HepG2 (cell line): ENCODE data around the gene ERBB4. TPM values are rescaled to one million over a fixed set of nuclear protein-coding genes. Genes with fewer than 3 reads are reported as not detected.

Source experiments
- ATAC-seq: fragments of 200-7000 bp; cut with Tn5 transposase; 3 replicates; pipeline ENCODE4 v1.9.1; 2020; ENCODE audit warnings: mild to moderate bottlenecking, moderate library complexity
- BruUV-seq: library from RNA; stranded (reverse); fragments of 400-500 nt; replicated peaks from 2 replicates; lab custom pipeline; 2021; lab: Mats Ljungman, UMichigan
- CTCF ChIA-PET: fragments of 300-600 bp; formaldehyde crosslinking; extraction: SDS; loops from one replicate; lab custom pipeline; 2021; ENCODE audit warnings: low total read pairs, inconsistent platforms, low intra/inter-chr PET ratio; lab: Yijun Ruan, JAX
- POLR2A ChIA-PET: fragments of 350-600 bp; sonication (Branson Sonifier 250); formaldehyde crosslinking; loops from one replicate; lab custom pipeline; 2020; ENCODE audit warnings: antibody characterized with exemption, inconsistent platforms; lab: Yijun Ruan, JAX
- DNase-seq: peaks from one replicate; pipeline ENCODE4 v3.0.0-alpha.2; 2015; ENCODE audit warnings: low spot score
- FAIRE-seq: peaks from 3 replicates; lab custom pipeline; 2011; peaks lifted over from hg19 to GRCh38; lab: Jason Lieb, UNC
- H2AFZ ChIP-seq: one replicate; pipeline ENCODE4 v1.6.1; 2011; ENCODE audit warnings: low read length, inconsistent platforms
- H3K27ac ChIP-seq: fragments of 300-600 bp; 3 replicates; pipeline ENCODE4 v1.8.0; 2011; ENCODE audit warnings: mixed run types, mild to moderate bottlenecking, mixed read lengths, low read length, inconsistent platforms; ENCODE audit not compliant: insufficient read depth; ENCODE audit errors: extremely low read length
- H3K27me3 ChIP-seq, 2 experiments: fragments of 200-600 bp in 1 of 2; 2 replicates in 1 of 2; 3 replicates in 1 of 2; pipeline versions ENCODE4 v1.6.0 to v1.8.0; 2011; ENCODE audit warnings: low read length in 2 of 2, mild to moderate bottlenecking in 2 of 2, moderate library complexity in 2 of 2, inconsistent platforms in 1 of 2; ENCODE audit not compliant: insufficient read depth in 2 of 2, control insufficient read depth in 1 of 2
- H3K36me3 ChIP-seq, 2 experiments: fragments of 200-600 bp in 1 of 2; replicated peaks in 1 of 2; 2 replicates in 1 of 2; 3 replicates in 1 of 2; pipeline versions ENCODE4 v1.5.1 to v1.8.0; 2011; ENCODE audit warnings: low read length in 2 of 2, inconsistent platforms in 1 of 2; ENCODE audit not compliant: insufficient read depth in 2 of 2, control insufficient read depth in 1 of 2
- H3K4me1 ChIP-seq: 2 replicates; pipeline ENCODE4 v1.5.1; 2012; ENCODE audit warnings: low read length, inconsistent platforms; ENCODE audit not compliant: insufficient read depth
- H3K4me2 ChIP-seq: 2 replicates; pipeline ENCODE4 v1.6.0; 2011; ENCODE audit warnings: low read depth, low read length, inconsistent platforms
- H3K4me3 ChIP-seq, 3 experiments: fragments of 200-600 bp in 1 of 3; sonication (generic), shearing (Covaris generic) in 1 of 3; replicated peaks in 1 of 3; 2 replicates each; pipeline ENCODE4 v1.5.1; 2011 to 2016; ENCODE audit warnings: low read length in 3 of 3, inconsistent platforms in 2 of 3, low read depth in 2 of 3, mild to moderate bottlenecking in 2 of 3, control low read depth in 1 of 3, mixed read lengths in 1 of 3; ENCODE audit not compliant: insufficient read depth in 1 of 3
- H3K79me2 ChIP-seq: one replicate; pipeline ENCODE4 v1.6.1; 2011; ENCODE audit warnings: low read length, inconsistent platforms; ENCODE audit not compliant: insufficient read depth
- H3K9ac ChIP-seq: 2 replicates; pipeline ENCODE4 v1.6.0; 2011; ENCODE audit warnings: mild to moderate bottlenecking, low read depth, low read length, inconsistent platforms; ENCODE audit not compliant: insufficient read depth
- H3K9me3 ChIP-seq: 2 replicates; pipeline ENCODE4 v1.5.1; 2012; ENCODE audit warnings: mild to moderate bottlenecking, low read length
- H4K20me1 ChIP-seq: 2 replicates; pipeline ENCODE4 v1.6.0; 2011; ENCODE audit warnings: inconsistent platforms, mild to moderate bottlenecking, low read length, moderate library complexity; ENCODE audit not compliant: insufficient read depth
- SRSF1 ChIP-seq: fragments of 200-400 bp; formaldehyde crosslinking; optimal IDR thresholded peaks from 2 replicates; pipeline ENCODE3; 2017; ENCODE audit warnings: mild to moderate bottlenecking, low read depth, low read length, moderate library complexity
- ZBED4 ChIP-seq: sonication (generic); formaldehyde crosslinking; IDR thresholded peaks from 2 replicates; pipeline ENCODE4 v1.4.0; 2020; ENCODE audit warnings: missing genetic modification reagents, borderline replicate concordance
- ZNF124 ChIP-seq: sonication (generic); formaldehyde crosslinking; IDR thresholded peaks from 2 replicates; pipeline ENCODE4 v1.4.0; 2020; ENCODE audit warnings: missing genetic modification reagents
- ZNF138 ChIP-seq: sonication (generic); formaldehyde crosslinking; IDR thresholded peaks from 2 replicates; pipeline ENCODE4 v1.5.0; 2020; ENCODE audit warnings: mild to moderate bottlenecking, low read depth, missing genetic modification reagents
- ZNF292 ChIP-seq: sonication (generic); formaldehyde crosslinking; IDR thresholded peaks from 2 replicates; pipeline ENCODE4 v1.8.1; 2022; ENCODE audit warnings: mild to moderate bottlenecking, low read depth, missing genetic modification reagents, borderline replicate concordance
- ZNF563 ChIP-seq: sonication (generic); formaldehyde crosslinking; IDR thresholded peaks from 2 replicates; pipeline ENCODE4 v1.8.0; 2022; ENCODE audit warnings: mild to moderate bottlenecking, moderate library complexity, missing genetic modification reagents
- WGBS: methylation state at CpG from one replicate; pipeline ENCODE4 v1.1.6; 2017; ENCODE audit warnings: low lambda C conversion rate; 5-methylcytosine and 5-hydroxymethylcytosine counted together
- in situ Hi-C: cut with HindIII; loops from 2 replicates; pipeline ENCODE4 v1.10.0; 2017; ENCODE audit warnings: low pct_unique_long_range_greater_than_20kb; ENCODE audit not compliant: extremely low pct_ligation_motif_present
- intact Hi-C: fragments of 100-400 bp; cut with micrococcal nuclease; formaldehyde crosslinking; loops from one replicate; pipeline ENCODE4 v1.10.0; 2022; ENCODE audit not compliant: unreplicated experiment
- polyA plus RNA-seq, 8 experiments: library from polyadenylated mRNA; depleted of rRNA in 3 of 8; stranded (reverse) in 7 of 8; unstranded in 1 of 8; fragments of >200 nt; fragmentation: Illumina TruSeq in 4 of 8; extraction: Trizol in 4 of 8; gene quantifications; 2 replicates each; pipeline versions ENCODE4 v1.2.1 to v1.2.3, GENCODE V29; 2011 to 2016; ENCODE audit warnings: low read depth in 4 of 8, missing spikeins in 1 of 8, mixed read lengths in 1 of 8; ENCODE audit not compliant: insufficient read depth in 1 of 8
- total RNA-seq, 5 experiments: library from RNA; depleted of rRNA; stranded (reverse); fragments of >200 nt; fragmentation: Illumina TruSeq; extraction: Trizol; gene quantifications; 2 replicates each; pipeline ENCODE4 v1.2.3, GENCODE V29; 2016; ENCODE audit warnings: low read depth in 1 of 5

The ERBB4 gene
- total and polyA plus RNA-seq, 2 of the 13 experiments (the other 11 are each of a cell fraction or from before 2014, with no cell fraction given): not detected

- H3K4me3 ChIP-seq: no peak overlapping the region
- no peak overlapping the region for H3K27ac ChIP-seq
- no peaks in the 10 kb centered on the region for H3K36me3 ChIP-seq
- H3K4me2 ChIP-seq: no peak overlapping the region
- no peak overlapping the region for H2AFZ ChIP-seq
- H3K4me1 ChIP-seq: no peaks in the 10 kb centered on the region
- FAIRE-seq: no peak
- DNase-seq: no peak
- no peaks in the 10 kb centered on the region for H3K79me2 ChIP-seq
- H3K9me3 ChIP-seq: no peaks in the 10 kb centered on the region
- WGBS: 0% methylated on average over 1 of the region's 1 CpG
- TF ChIP-seq ZNF124 (CRISPR knock-in tag) (no peak), ZNF138 (CRISPR knock-in tag) (no peak), ZBED4 (CRISPR knock-in tag) (no peak), SRSF1 (no peak), ZNF563 (no peak), ZNF292 (CRISPR knock-in tag) (no peak)
- no peak overlapping the region for H3K9ac ChIP-seq
- CTCF ChIA-PET: no interaction called here
- H4K20me1 ChIP-seq: no peaks in the 10 kb centered on the region
- POLR2A ChIA-PET: no interaction called here
- in situ Hi-C loops (no loop called here), intact Hi-C loops (no loop called here)
- no TSS peak for BruUV-seq
- no peak for ATAC-seq
- H3K27me3 ChIP-seq: no peaks in the 10 kb centered on the region
These were observed 1173.7 kb downstream of the ERBB4 start for GRCh38 chr2:211364911-211365310.
